LNCAP (cell line): ENCODE results near the gene PKIG.

Experiments used
- CTCF ChIP-seq: fragments of 450-650 bp; IDR thresholded peaks from 2 replicates; pipeline ENCODE4 v1.5.1; 2017; ENCODE audit warnings: mild to moderate bottlenecking

Gene PKIG

GRCh38 chr20:44641325-44641724, 58.9 kb downstream of the PKIG start:
- TF ChIP-seq CTCF, result no peak

- no peak for TF ChIP-seq CTCF
Observed at GRCh38 chr20:44642203-44643153, 60.1 kb downstream of the PKIG start.

- TF ChIP-seq CTCF, result no peak
Observed at GRCh38 chr20:44643154-44643519, 60.8 kb downstream of the PKIG start.

- no peak for TF ChIP-seq CTCF
Observed at GRCh38 chr20:44643596-44644229, 61.3 kb downstream of the PKIG start.

GRCh38 chr20:44644230-44644617, 61.8 kb downstream of the PKIG start:
- no peak for TF ChIP-seq CTCF

GRCh38 chr20:44644667-44645131, 62.3 kb downstream of the PKIG start:
- TF ChIP-seq CTCF, result no peak

- TF ChIP-seq CTCF, result no peak
Observed at GRCh38 chr20:44646023-44646640, 63.8 kb downstream of the PKIG start.
